H9 (cell line): ENCODE results near the gene KLHL22. TPM values are rescaled to one million over a fixed set of nuclear protein-coding genes. Genes with fewer than 3 reads are reported as not detected.

Experiments used
- DNase-seq: peaks from one replicate; pipeline ENCODE4 v3.0.0-alpha.2; 2017
- H2AFZ ChIP-seq: one replicate; pipeline ENCODE4 v1.6.1; 2013; ENCODE audit warnings: mild to moderate bottlenecking, low read length, control low read depth, moderate library complexity
- H2AK5ac ChIP-seq: 2 replicates; pipeline ENCODE4 v1.6.1; 2013; ENCODE audit warnings: low read length, control low read depth, mixed read lengths; ENCODE audit not compliant: insufficient read length
- H2BK120ac ChIP-seq: one replicate; pipeline ENCODE4 v1.6.1; 2013; ENCODE audit warnings: low read depth, mild to moderate bottlenecking, low read length, control low read depth, inconsistent platforms; ENCODE audit not compliant: poor library complexity, severe bottlenecking
- H2BK12ac ChIP-seq: 2 replicates; pipeline ENCODE4 v1.6.1; 2013; ENCODE audit warnings: low read length, control low read depth, mixed read lengths, low read depth; ENCODE audit not compliant: insufficient read length
- H2BK15ac ChIP-seq: 2 replicates; pipeline ENCODE4 v1.6.1; 2013; ENCODE audit warnings: low read depth, low read length, control low read depth
- H2BK20ac ChIP-seq: one replicate; pipeline ENCODE4 v1.6.1; 2013; ENCODE audit warnings: low read depth, mild to moderate bottlenecking, low read length, control low read depth, inconsistent platforms; ENCODE audit not compliant: poor library complexity, severe bottlenecking
- H2BK5ac ChIP-seq: 2 replicates; pipeline ENCODE4 v1.6.1; 2013; ENCODE audit warnings: low read length, control low read depth, mixed read lengths; ENCODE audit not compliant: insufficient read length
- H3K14ac ChIP-seq: 2 replicates; pipeline ENCODE4 v1.6.1; 2013; ENCODE audit warnings: low read length, control low read depth; ENCODE audit not compliant: insufficient read depth
- H3K18ac ChIP-seq: 2 replicates; pipeline ENCODE4 v1.6.1; 2013; ENCODE audit warnings: low read depth, mild to moderate bottlenecking, mixed read lengths, low read length, control low read depth; ENCODE audit not compliant: insufficient read length
- H3K23ac ChIP-seq: 2 replicates; pipeline ENCODE4 v1.6.1; 2013; ENCODE audit warnings: low read length, control low read depth, mixed read lengths, low read depth; ENCODE audit not compliant: insufficient read length
- H3K23me2 ChIP-seq: 2 replicates; pipeline ENCODE4 v1.6.1; 2013; ENCODE audit warnings: low read depth, mild to moderate bottlenecking, mixed read lengths, low read length, control low read depth; ENCODE audit not compliant: insufficient read length, poor library complexity, severe bottlenecking
- H3K27ac ChIP-seq: 2 replicates; pipeline ENCODE4 v1.5.1; 2013; ENCODE audit warnings: low read length, control low read depth, mixed read lengths, low read depth; ENCODE audit not compliant: insufficient read length
- H3K27me3 ChIP-seq: 2 replicates; pipeline ENCODE4 v1.6.1; 2013; ENCODE audit warnings: low read length, control low read depth, inconsistent platforms; ENCODE audit not compliant: insufficient read depth
- H3K4ac ChIP-seq: 2 replicates; pipeline ENCODE4 v1.6.1; 2013; ENCODE audit warnings: low read depth, mild to moderate bottlenecking, control low read depth, inconsistent platforms, low read length, moderate library complexity
- H3K4me1 ChIP-seq: 2 replicates; pipeline ENCODE4 v1.6.1; 2013; ENCODE audit warnings: low read length, control low read depth, inconsistent platforms; ENCODE audit not compliant: insufficient read depth
- H3K4me2 ChIP-seq: 2 replicates; pipeline ENCODE4 v1.6.1; 2013; ENCODE audit warnings: low read length, control low read depth, mixed read lengths; ENCODE audit not compliant: insufficient read length, insufficient read depth
- H3K56ac ChIP-seq: 2 replicates; pipeline ENCODE4 v1.6.1; 2013; ENCODE audit warnings: low read depth, mild to moderate bottlenecking, mixed read lengths, low read length, control low read depth; ENCODE audit not compliant: insufficient read length
- H3K79me1 ChIP-seq: 2 replicates; pipeline ENCODE4 v1.6.1; 2013; ENCODE audit warnings: low read depth, mild to moderate bottlenecking, moderate library complexity, low read length, control low read depth, inconsistent platforms; ENCODE audit not compliant: insufficient read depth, poor library complexity, severe bottlenecking
- H3K79me2 ChIP-seq: 2 replicates; pipeline ENCODE4 v1.6.1; 2013; ENCODE audit warnings: low read length, control low read depth, inconsistent platforms; ENCODE audit not compliant: insufficient read depth
- H3K9ac ChIP-seq: 2 replicates; pipeline ENCODE4 v1.6.1; 2013; ENCODE audit warnings: low read length, control low read depth, mixed read lengths; ENCODE audit not compliant: insufficient read length; ENCODE audit errors: extremely low read depth
- H3K9me3 ChIP-seq: one replicate; pipeline ENCODE4 v1.6.1; 2013; ENCODE audit warnings: low read depth, low read length, inconsistent platforms; ENCODE audit not compliant: control insufficient read depth
- H3T11ph ChIP-seq: one replicate; pipeline ENCODE4 v1.6.1; 2013; ENCODE audit warnings: mild to moderate bottlenecking, low read length, control low read depth, inconsistent platforms
- H4K20me1 ChIP-seq: one replicate; pipeline ENCODE4 v1.6.1; 2013; ENCODE audit not compliant: control insufficient read depth, insufficient read length, insufficient read depth
- H4K5ac ChIP-seq: 2 replicates; pipeline ENCODE4 v1.6.1; 2013; ENCODE audit warnings: low read depth, mild to moderate bottlenecking, mixed read lengths, low read length, control low read depth; ENCODE audit not compliant: insufficient read length
- H4K8ac ChIP-seq: replicated peaks from 2 replicates; pipeline ENCODE4 v1.6.1; 2013; ENCODE audit warnings: low read length, control low read depth, mixed read lengths, low read depth; ENCODE audit not compliant: insufficient read length
- H4K91ac ChIP-seq: 2 replicates; pipeline ENCODE4 v1.6.1; 2013; ENCODE audit warnings: low read depth, mild to moderate bottlenecking, moderate library complexity, mixed read lengths, low read length, control low read depth; ENCODE audit not compliant: insufficient read length
- H3K27ac Mint-ChIP-seq, 3 experiments: 2 replicates in 2 of 3; 3 replicates in 1 of 3; pipeline ENCODE4 v1.8.0; 2020 to 2021; ENCODE audit warnings: mixed read lengths in 3 of 3, mild to moderate bottlenecking in 1 of 3, moderate library complexity in 1 of 3
- H3K27me3 Mint-ChIP-seq: 2 replicates; pipeline ENCODE4 v1.8.0; 2021; ENCODE audit warnings: low read depth, mild to moderate bottlenecking, moderate library complexity, mixed read lengths
- H3K36me3 Mint-ChIP-seq, 3 experiments: 2 replicates in 2 of 3; 3 replicates in 1 of 3; pipeline ENCODE4 v1.8.0; 2020 to 2021; ENCODE audit warnings: low read depth in 3 of 3, mixed read lengths in 3 of 3; ENCODE audit not compliant: insufficient read depth in 1 of 3
- H3K4me1 Mint-ChIP-seq, 2 experiments: 2 replicates each; pipeline ENCODE4 v1.8.0; 2020; ENCODE audit warnings: mixed read lengths in 2 of 2
- H3K4me3 Mint-ChIP-seq, 2 experiments: 2 replicates in 1 of 2; 3 replicates in 1 of 2; pipeline ENCODE4 v1.8.0; 2020 to 2021; ENCODE audit warnings: mild to moderate bottlenecking in 2 of 2, mixed read lengths in 2 of 2, moderate library complexity in 1 of 2
- H3K9me3 Mint-ChIP-seq, 2 experiments: 2 replicates in 1 of 2; 3 replicates in 1 of 2; pipeline ENCODE4 v1.8.0; 2020; ENCODE audit warnings: mild to moderate bottlenecking in 2 of 2, mixed read lengths in 2 of 2, moderate library complexity in 1 of 2
- CTCF ChIP-seq: fragments of 200-600 bp; sonication (generic); conservative IDR thresholded peaks from 3 replicates; pipeline ENCODE4 v1.8.0; 2021; ENCODE audit warnings: antibody characterized with exemption, mild to moderate bottlenecking
- WGBS: extraction: QIAGEN DNeasy Blood & Tissue Kit; methylation state at CpG from one replicate; pipeline ENCODE4 v1.1.7; 2013; ENCODE audit warnings: missing lambda C conversion rate, low lambda C conversion rate, mixed read lengths; ENCODE audit not compliant: insufficient read length; ENCODE audit errors: extremely low coverage; 5-methylcytosine and 5-hydroxymethylcytosine counted together
- total RNA-seq: library from RNA; stranded (reverse); gene quantifications from 2 replicates; pipeline ENCODE4 v1.2.1, GENCODE V29; 2021

KLHL22 gene
- total RNA-seq, 1 experiment from 2014 or later: 11.9 TPM

GRCh38 chr22:20420157-20420842 lies 75.3 kb downstream of the KLHL22 start:
- Mint-ChIP-seq H3K4me3 (no peak overlapping the region), H3K4me1 (peaks cover 7% of the 10 kb centered on the region in 2 experiments), H3K36me3 (peaks cover 0 to 2% (median 0%) of the 10 kb centered on the region in 3 experiments; a peak in 2 of 7 replicates), H3K9me3 (no peaks in the 10 kb centered on the region), H3K27me3 (peaks cover 13% of the 10 kb centered on the region), H3K27ac (no peak overlapping the region)
- Histone ChIP-seq H3T11ph (no peak overlapping the region), H4K91ac (no peak overlapping the region), H4K8ac (no peak overlapping the region), H4K20me1 (no peaks in the 10 kb centered on the region), H2BK15ac (no peak overlapping the region), H3K79me1 (no peaks in the 10 kb centered on the region), H2AK5ac (no peak overlapping the region), H3K23me2 (peaks cover 4% of the 10 kb centered on the region), H2AFZ (no peak overlapping the region), H3K79me2 (no peaks in the 10 kb centered on the region), H3K4me2 (no peak overlapping the region), H3K27me3 (no peaks in the 10 kb centered on the region), H3K9ac (no peak overlapping the region), H3K4me1 (no peaks in the 10 kb centered on the region), H3K23ac (no peak overlapping the region), H3K18ac (no peak overlapping the region), H2BK12ac (no peak overlapping the region), H2BK120ac (no peak overlapping the region), H4K5ac (no peak overlapping the region), H3K4ac (no peak overlapping the region), H2BK5ac (no peak overlapping the region), H3K14ac (no peak overlapping the region), H3K9me3 (no peaks in the 10 kb centered on the region), H2BK20ac (no peak overlapping the region), H3K27ac (no peak overlapping the region), H3K56ac (no peak overlapping the region)
- no CpG with 5 or more reads among the region's 11 CpGs for WGBS
- no peak for TF ChIP-seq CTCF
- no peak for DNase-seq
